ENCODE results near the gene KCNMA1. TPM values are rescaled to one million over a fixed set of nuclear protein-coding genes. Genes with fewer than 3 reads are reported as not detected.

The KCNMA1 gene
- total RNA-seq, 1 experiment from 2014 or later, result 1.8 TPM

GRCh38 chr10:76840802-76841201 lies 796.8 kb downstream of the KCNMA1 start:
- DNase-seq (ENCODE audit: low read depth in 1 of 2, low spot score in 2 of 2), result no peak
- Histone ChIP-seq H3K9me3 (replicated peaks) (no peaks in the 10 kb centered on the region), H3K36me3 (no peaks in the 10 kb centered on the region), H3K4me3 (no peak overlapping the region), H3K27ac (no peak overlapping the region), H3K27me3 (replicated peaks) (no peaks in the 10 kb centered on the region), H3K4me1 (replicated peaks) (no peaks in the 10 kb centered on the region)

- H3K4me1 ChIP-seq (replicated peaks), result no peaks in the 10 kb centered on the region
- no peaks in the 10 kb centered on the region for H3K36me3 ChIP-seq
- H3K9me3 ChIP-seq (replicated peaks), result no peaks in the 10 kb centered on the region
- H3K27me3 ChIP-seq (replicated peaks), result no peaks in the 10 kb centered on the region
- DNase-seq (ENCODE audit: low read depth in 1 of 2, low spot score in 2 of 2), result no peak
- H3K4me3 ChIP-seq, result no peak overlapping the region
- H3K27ac ChIP-seq, result no peak overlapping the region
Measured at GRCh38 chr10:76839276-76839675, 798.3 kb downstream of the KCNMA1 start.

- Histone ChIP-seq H3K27ac (no peak overlapping the region), H3K27me3 (replicated peaks) (no peaks in the 10 kb centered on the region), H3K36me3 (no peaks in the 10 kb centered on the region), H3K4me3 (no peak overlapping the region), H3K4me1 (replicated peaks) (no peaks in the 10 kb centered on the region), H3K9me3 (replicated peaks) (no peaks in the 10 kb centered on the region)
- DNase-seq (ENCODE audit: low read depth in 1 of 2, low spot score in 2 of 2), result no peak
Measured at GRCh38 chr10:76830218-76830617, 807.4 kb downstream of the KCNMA1 start.

GRCh38 chr10:76829724-76830123 lies 807.9 kb downstream of the KCNMA1 start:
- Histone ChIP-seq H3K4me3 (no peak overlapping the region), H3K27ac (no peak overlapping the region)
- DNase-seq (ENCODE audit: low read depth in 1 of 2, low spot score in 2 of 2), result no peak

More at GRCh38 chr10:76829724-76830123, 807.9 kb downstream of the KCNMA1 start:
- H3K4me1 ChIP-seq (replicated peaks), result no peaks in the 10 kb centered on the region
- H3K36me3 ChIP-seq, result no peaks in the 10 kb centered on the region
- H3K9me3 ChIP-seq (replicated peaks), result no peaks in the 10 kb centered on the region
- no peaks in the 10 kb centered on the region for H3K27me3 ChIP-seq (replicated peaks)

Data from SJSA1 (cell line).